HS-5 (cell line): Measurements from ENCODE around the gene KCNJ16.
"Not testable (repeated sequence)": the region's sequence is repeated elsewhere in the genome, so short reads cannot be mapped to it uniquely, and the experiment has no call there.

Experiments
- DNase-seq: peaks from one replicate; pipeline ENCODE4 v3.0.0-alpha.2; 2012; ENCODE audit warnings: low read depth

KCNJ16 gene

DNA sequence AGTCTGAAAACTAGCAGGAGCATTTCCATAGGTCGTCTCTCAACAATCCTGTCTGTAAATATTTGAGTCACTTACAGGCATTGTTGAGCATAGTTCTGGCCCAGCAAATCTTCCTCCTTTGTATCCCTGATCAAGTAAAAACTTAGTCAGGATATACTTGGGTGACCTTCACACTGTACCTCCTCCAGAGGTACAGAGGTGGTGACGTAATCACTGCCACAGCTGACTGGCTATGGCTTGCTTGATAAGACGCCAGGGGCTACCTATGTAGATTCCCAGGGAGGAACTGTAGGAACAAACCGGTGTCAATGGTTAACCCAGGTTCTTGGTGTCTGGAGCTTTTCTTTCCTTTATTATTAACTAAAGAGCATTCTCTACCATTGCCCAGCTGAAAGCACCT is at the start of gene KCNJ16:
TSS of gene KCNJ16 (plus strand) at position 270 of the 400 bp plus-strand sequence. CDS start 56,863 bp downstream, outside the sequence.
- DNase-seq = no peak

DNA sequence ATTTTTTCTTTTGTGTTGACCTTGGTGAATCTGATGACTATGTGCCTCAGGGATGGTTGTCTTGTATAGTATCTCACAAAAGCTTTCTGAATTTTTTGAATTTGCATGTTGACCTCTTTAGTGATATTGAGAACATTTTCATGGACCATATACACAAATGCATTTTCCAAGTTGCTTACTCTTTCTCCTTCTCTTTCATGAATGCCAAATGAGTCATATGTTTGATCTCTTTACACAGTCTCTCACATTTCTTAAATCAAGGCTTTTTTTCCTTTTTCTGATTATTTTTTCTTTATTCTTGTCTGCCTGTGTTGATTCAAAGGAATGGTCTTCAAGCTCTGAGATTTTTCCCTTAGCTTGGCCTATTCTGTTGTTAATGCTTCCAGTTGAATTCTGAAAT is 46.6 kb upstream of the KCNJ16 start:
- DNase-seq = no peak

DNA sequence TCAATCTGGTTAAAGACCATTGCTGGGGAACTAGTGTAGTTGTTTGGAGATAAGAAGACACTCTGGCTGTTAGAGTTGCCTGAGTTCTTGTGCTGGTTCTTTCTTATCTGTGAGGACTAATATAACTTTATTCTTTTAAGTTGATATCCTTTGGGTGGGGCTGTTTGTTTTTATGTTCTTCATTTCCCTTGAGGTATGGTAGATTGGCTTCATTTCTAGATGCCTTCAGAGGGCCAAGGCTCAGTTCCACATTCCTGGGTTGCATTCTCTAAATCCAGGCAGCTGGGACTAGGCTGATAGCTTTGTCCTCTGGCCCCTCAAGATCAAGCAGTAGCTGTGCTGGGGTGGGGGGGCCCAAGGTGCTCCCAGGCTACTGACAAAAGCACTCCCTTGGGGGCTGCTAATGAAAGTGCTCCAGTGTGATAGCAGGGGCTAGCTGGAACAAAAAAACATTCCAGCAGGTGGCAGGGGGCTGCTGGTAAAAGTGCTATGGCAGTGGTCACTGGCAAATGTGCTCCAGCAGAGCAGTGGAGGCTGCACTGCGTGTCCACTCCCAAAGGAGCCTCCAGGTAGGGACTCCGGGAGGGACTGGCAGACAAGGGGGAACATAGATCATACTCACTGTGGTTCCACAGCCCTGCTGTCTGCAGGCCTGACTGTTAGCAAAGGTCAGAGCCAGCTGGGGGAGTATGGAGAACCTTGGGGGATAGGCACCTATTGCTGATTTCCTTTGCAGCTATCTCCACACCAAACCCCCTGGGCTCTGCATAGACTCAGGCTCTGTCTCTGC is 45.9 kb upstream of the KCNJ16 start:
- no peak for DNase-seq

DNA sequence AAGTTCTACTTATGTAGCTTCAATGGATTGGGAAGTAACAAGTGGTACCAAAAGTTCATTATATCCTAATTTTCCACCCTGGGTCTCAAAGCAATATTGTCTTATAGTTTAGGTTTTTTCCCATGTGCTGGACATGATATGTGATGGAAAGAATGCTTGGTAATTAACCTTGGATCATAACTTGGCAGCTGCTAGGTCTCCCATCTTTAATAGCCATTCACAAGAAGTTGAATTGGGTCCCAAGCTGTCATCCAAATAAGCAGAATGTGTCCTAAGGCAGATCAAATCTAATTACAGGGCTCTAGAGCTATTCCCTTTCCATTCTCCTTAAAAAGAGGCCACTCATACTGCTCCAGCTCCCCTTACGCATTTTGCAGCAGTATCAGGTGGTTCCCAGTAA is 44.7 kb upstream of the KCNJ16 start:
- DNase-seq = no peak

DNA sequence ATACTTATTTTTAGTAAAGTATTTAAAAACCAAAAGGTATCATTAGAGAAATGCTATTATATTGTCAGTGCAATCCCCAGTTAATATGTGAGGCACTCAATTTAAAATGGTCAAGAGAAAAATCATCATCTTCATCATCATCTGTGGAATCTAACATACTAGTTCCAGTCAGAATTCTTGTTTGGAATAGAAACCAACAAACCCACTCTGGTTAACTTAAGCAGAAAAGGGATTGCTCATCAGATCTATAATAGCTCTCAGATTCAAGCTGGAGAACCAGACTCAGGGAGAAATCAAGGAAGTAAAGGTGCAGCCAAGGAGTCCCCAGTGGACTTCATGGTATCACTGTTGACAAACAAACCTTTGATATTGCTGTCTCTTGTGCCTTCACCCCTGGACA is 43.7 kb upstream of the KCNJ16 start:
- no peak for DNase-seq

DNA sequence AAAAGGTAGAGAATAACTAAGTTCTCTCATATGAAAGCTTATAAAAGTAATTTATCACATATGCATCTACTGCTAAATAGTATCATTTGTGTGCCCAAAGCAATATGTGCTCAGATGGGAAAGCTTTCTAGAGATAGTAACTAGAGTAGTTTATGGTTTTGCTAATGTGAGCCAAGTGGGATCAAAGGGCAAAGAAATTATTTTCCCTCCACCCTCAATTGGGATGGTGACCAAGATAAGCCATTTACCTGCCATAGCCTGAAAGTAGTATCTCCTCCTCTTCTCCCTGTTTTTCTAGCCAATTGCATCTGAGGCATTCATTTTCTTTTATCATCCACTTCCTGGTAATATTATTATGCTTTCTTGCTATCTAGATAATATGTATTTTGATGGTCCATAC is 41.9 kb upstream of the KCNJ16 start:
- DNase-seq = no peak

DNA sequence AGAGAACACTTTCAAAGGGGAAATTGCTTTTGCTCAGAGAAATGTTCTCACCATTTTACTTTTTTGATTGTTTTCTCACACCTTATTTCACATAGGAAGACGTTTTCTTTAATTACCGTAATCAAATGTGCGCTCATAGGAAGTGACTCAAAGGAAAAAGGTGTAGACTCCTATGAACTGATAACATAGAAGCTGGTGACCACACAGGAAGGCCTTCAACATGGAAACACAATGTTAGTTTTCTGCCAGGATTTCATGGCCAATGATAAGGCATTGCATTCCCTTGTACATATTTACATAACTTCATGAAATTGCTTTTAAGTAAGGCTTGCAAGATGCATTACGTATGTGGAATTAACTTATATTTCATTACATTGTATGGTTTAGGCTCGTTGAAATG is 40.9 kb upstream of the KCNJ16 start:
- no peak for DNase-seq

DNA sequence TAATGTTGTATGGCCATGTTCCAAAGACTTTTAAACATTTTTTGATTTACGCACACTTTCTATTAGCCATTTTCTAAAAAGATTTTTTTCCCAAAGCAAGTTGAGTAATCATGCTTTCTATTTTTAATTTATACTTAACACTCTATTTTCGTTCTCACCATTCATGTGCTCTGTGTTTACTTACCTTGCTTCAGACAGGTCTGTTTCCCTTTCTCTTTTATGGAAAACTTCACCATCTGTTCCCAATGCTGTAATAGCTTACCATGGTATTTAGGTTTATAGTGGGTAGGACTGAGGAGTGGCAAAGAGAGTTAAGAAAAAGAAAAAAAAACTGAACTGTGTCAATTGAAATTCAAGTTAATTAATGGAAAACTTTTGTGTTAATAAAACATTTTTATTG is 37.5 kb upstream of the KCNJ16 start:
- no peak for DNase-seq

DNA sequence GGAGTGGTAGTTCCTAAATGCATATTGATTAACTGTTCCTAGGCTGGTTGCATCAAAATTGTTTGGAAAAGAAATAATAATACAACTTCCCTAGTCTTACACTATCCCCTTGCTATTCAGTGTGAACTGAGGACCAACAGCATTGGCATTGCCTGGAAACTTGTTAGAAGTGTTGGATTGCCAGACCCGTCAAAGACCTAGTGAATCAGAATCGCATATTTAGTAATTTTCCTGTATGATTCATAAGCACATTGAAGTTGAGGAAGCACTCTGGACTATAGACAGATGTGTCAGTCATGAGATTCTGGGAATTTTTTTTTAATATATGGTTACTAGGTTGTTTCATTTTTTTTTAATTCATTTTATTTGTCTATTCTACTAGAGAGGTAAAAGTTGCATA is 34.7 kb upstream of the KCNJ16 start:
- DNase-seq = peak; percentile 59

DNA sequence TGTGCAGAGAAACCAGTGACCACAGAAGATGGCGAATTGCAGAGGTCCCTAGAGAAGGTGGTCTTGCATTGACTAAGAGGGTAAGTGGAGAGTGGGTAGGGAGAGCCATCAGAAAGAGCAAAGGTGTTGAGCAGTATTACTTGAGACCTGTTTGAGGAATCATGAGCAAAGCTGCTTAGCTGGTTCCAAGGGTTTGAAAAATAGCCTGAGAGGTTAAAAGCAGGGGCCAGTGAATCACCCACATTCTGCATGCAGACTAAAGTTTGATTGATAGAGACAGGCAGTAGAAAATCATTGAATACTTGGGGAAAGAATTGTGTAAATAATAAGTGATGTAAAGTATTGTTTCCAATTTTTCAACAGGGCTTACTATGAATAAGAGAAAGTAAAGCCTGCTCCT is 34.0 kb upstream of the KCNJ16 start:
- no peak for DNase-seq

DNA sequence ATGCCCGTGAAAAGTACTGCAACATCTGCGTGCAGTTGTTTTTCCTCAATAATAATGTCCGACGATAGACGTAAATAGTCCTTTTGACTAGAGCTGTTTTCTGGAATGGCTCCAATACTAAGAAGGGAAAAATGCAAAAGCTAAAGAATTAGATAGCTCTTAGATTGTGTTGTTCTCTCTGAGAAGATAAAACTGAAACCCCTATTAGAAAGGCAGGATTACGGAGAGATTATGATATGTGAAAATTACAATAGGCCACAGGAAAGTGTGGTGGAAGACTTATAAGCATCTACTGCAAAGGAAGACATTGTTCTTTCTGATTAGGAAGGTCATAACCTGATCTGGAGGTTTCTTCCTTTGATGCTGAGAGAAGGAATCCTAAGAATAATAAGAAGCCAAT is 33.5 kb upstream of the KCNJ16 start:
- no peak for DNase-seq

DNA sequence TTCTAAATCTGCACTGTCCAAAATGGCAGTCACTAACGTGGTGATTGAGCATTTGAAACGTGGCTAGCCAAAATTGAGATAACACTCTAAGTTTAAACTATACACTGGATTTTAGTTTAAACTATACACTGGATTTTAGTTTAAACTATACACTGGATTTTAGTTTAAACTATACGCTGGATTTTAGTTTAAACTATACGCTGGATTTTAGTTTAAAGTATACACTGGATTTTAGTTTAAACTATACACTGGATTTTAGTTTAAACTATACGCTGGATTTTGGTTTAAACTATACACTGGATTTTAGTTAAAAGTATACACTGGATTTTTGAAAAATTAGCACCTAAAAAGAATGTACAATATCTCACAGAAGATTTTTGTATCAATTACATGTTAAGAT is 29.2 kb upstream of the KCNJ16 start:
- DNase-seq = not testable (repeated sequence)

DNA sequence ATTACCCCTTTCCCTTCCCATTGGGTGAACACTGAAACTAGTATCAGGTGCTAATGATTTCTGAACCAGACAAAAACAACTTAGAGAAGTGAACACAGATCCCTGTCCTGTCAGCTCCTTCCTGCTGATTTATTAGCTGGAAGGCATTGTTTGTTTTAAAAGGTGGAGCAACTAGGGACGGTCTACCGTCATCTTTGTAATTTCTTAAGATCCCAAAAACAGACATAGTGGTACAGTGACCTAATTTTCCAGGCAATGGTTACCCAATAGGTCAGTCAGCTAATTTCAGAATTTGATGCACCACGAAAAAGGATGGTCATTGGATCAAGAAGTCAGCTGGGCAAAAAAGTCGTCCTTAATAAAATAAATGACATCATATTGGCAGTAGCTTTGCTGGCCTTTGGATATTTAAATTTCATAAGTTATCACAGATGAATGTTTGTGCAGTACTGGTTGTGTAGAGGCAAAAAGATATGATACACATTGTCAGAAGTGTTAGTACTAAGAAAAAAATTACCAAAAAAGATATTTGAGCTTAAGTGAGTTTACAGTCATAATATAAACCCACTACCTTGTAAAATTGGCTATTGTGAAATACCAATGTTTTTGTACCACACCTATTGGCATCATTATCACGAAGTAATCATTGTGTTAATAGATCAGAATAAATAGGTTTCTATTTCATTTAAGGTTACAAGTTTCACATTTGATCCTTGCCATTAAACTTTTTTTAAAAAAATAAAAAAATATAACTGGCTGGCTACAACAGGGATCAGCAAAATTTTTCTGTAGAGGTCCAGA is 27.2 kb upstream of the KCNJ16 start:
- DNase-seq = no peak

DNA sequence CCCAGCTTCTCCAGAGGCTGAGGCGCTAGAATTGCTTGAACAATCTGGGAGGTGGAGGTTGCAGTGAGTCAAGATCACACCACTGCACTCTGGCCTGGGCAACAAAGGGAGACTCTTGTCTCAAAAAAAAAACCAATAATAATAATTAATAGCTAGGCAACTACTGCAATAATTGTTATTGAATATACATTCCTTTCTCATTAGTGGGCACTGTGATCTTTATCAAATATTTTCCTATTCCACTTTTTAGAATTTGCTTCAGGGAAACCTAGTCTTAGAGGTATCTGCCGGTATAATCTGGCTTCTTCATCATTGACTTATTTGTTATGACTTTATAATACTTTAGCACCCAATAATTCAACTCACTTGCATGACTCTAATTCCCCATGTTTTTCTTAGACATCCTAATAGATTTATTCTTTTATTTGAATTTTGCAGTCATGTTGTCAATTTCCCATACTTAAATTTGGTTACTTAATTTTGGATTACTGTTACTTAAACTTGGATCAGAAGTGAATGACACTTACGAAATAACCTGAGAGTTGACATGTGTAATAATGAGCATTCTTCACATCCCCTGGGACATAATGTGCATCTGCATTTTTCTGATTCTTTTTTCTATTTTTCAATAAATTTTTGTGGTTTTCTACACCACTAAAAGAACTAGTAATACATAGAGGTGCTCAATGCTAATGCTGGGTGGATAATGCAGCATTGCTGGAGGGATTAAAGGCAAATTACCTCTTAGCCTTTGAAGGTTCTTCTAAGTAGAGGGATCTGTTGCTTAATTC is 25.0 kb upstream of the KCNJ16 start:
- DNase-seq = no peak

DNA sequence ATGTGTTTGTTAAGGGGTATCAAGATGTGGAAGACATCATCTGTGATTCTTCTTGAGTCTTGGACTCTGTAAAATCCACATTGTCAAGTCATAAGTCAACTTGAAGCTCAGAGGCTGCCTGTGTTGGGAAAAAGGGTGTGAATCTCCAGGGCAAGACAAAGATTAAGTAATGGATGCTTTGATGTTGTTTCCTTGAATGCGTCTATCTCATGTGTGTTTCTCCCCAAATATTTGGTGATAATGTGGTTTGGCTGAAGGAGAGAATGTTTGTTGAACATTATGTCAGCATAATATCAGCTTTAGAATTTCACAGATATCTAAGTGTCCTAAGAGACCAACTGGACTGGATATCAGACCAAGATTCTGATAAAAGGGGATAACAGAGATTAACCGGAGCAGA is 24.1 kb upstream of the KCNJ16 start:
- no peak for DNase-seq

DNA sequence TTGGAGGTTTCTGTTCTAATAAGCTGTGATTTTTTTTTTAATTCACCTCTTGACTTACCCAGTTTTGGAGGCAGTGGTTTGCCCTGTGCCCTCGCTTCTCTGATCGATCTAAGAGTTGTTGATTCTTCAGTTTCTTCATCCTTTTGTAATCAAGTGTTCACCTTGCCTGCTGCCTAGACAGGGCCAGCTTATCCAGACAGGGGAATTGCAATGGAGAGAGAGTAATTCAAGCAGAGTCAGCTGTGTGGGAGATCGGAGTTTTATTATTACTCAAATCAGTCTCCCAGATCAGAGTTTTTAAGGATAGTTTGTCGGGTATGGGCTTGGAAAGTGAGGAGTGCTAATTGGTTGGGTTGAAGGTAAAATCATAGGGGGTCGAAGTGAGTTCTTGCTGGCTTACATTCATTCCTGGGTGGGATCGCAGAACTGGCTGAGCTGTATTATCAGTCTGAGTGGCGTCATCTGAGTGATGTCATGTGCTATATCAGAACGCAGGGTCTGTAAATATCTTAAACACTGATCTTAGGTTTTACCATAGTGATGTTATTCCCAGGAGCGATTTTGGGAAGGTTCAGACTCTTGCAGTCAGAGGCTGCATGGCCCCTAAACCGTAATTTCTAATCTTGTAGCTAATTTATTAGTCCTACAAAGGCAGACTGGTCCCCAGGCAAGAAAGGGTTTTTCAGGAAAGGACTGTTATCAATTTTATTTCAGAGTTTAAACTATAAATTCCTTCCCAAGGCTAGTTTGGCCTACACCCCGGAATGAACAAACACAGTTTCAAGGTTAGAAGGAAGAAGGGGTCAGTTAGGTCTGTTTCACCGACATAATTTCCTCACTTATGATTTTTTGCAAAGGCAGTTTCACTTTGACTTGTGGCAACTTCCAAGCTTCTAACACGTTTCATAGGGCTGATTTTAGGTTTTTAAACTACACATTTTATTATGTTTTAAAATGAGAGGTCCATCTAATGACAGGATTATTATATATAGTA is 21.5 kb upstream of the KCNJ16 start:
- no peak for DNase-seq

DNA sequence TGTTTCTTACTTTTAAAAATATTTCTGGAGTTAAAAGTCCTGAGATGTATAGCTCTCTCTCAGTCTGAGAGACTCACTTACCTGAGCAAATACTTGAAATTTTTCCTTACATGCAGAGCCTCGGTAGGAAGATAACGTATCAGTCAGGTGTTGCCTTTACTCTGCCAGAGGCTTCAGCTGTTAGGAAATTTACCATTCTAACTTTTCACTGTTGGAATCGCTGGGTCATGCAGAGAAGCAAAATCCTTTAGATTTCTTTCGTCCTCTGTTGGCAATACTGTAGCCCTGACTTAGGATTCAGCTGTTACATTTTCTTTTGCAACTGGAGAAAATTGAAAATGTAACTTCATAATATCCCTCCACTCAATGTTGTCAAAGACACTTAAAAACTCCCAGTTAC is 20.0 kb upstream of the KCNJ16 start:
- DNase-seq = no peak

DNA sequence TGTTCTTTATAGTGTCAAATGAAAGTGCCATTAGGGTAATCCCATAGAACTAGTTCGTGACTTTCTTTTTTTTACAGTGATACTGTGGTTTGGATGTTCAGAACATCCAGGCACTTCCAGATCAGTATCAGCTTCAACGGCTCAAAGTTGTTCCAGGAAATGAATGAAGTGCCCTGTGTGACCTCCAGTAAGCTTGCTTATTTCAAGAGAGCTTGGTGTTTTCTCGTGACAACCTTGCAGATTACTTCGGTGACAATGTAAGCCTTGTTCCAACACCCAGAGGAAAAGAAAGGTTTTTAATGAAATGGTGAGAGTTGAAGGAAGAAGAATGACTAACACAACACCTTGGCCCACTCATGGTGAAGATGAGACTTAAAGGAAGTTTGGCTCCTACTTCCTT is 16.0 kb upstream of the KCNJ16 start:
- DNase-seq = no peak

DNA sequence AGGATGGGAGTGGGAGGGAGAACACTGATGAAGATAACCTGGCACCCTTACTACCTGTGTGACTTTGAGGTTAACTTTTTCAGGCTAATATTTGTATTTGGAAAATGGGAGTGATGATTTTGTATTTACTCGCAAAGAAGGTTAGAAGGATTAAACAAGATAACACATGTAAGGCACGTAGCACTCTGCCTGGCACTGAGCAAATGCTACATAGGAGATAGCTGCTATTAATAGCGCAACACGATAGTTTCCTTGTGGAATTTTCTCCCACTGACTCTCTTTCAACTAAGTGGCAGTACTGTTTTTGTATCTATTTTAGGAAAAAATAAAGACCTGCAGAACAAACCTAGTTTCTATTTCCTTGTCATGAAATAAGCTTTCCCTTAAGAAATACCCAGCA is 15.4 kb upstream of the KCNJ16 start:
- no peak for DNase-seq

DNA sequence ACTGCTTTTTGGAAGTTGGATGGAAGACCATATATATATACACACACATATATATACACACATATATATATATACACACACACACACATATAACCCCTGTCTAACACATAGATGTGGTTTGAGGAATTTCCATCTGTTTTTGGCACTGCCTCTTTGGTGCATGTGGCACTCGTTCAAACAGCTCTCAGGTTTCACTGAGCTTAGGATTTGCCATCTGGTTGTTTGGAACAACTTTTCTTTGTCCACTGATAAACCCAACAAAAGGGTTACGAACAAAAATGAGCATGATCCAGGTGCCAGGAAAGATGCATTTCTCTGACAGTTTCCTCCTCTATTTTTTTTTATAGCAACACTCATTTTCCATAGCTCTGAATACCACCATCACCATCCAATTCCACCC is 14.6 kb upstream of the KCNJ16 start:
- no peak for DNase-seq

DNA sequence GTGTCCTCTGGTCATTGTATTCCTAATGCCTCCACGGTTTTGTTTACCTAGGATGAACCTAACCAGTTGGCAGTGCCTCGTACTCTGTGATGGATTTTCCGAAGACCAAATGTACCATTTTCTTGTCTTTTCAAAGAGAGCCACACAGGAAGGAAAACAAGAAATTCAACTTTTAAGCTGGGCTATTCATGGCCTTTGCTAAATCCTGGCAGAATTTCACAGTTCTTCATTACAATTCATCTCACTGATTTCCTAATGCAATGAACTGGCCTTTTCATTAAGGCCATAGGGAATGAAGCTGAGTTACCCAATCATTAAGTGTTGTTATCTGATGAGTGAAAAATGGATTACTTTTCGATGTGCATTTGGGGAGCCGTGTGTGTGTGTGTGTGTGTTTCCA is 7.9 kb upstream of the KCNJ16 start:
- DNase-seq = no peak
